Adrenal gland (tissue), 12 donors: ENCODE data around the gene SPDYE2B. TPM values are rescaled to one million over a fixed set of nuclear protein-coding genes. Genes with fewer than 3 reads are reported as not detected.
"Not testable (repeated sequence)": the region's sequence is repeated elsewhere in the genome, so short reads cannot be mapped to it uniquely, and the experiment has no call there.

Experiments used
- DNase-seq, 7 donors: peaks; one replicate each; pipeline ENCODE4 v3.0.0-alpha.2; 2019 to 2020
- H3K27ac ChIP-seq, 5 donors: fragments of 200-600 bp; sonication (generic) in 4 of 5; 1 replicate in 3 of 5; 2 replicates in 2 of 5; pipeline versions ENCODE4 v1.5.1 to v1.8.0; 2016 to 2020; ENCODE audit warnings: mild to moderate bottlenecking in 1 of 5
- H3K27me3 ChIP-seq: fragments of 200-600 bp; 2 replicates; pipeline ENCODE4 v1.8.0; 2021
- H3K36me3 ChIP-seq, 2 donors: fragments of 200-600 bp; replicated peaks in 1 of 2; 1 replicate in 1 of 2; 2 replicates in 1 of 2; pipeline versions ENCODE4 v1.5.1 to v1.8.0; 2018 to 2022
- H3K4me1 ChIP-seq, 2 donors: fragments of 200-600 bp; replicated peaks in 1 of 2; 1 replicate in 1 of 2; 2 replicates in 1 of 2; pipeline versions ENCODE4 v1.5.1 to v1.8.0; 2018 to 2021
- H3K4me3 ChIP-seq, 4 donors: fragments of 200-600 bp; sonication (generic) in 3 of 4; one replicate each; pipeline ENCODE4 v1.5.1; 2016 to 2018
- H3K9me3 ChIP-seq, 3 donors: fragments of 200-600 bp; sonication (generic) in 1 of 3; replicated peaks in 1 of 3; 1 replicate in 2 of 3; 2 replicates in 1 of 3; pipeline versions ENCODE4 v1.5.1 to v1.8.0; 2016 to 2021
- WGBS, 4 donors: extraction: QIAGEN DNeasy Blood & Tissue Kit in 2 of 4; methylation state at CpG; one replicate each; pipeline versions ENCODE4 v1.1.5 to v1.1.7; 2013 to 2017; 5-methylcytosine and 5-hydroxymethylcytosine counted together
- intact Hi-C, 2 donors: fragments of 100-400 bp; cut with DNase I; formaldehyde crosslinking; loops; one replicate each; pipeline versions ENCODE4 v1.14.1 to v1.15.0; 2022 to 2023
- polyA plus RNA-seq, 3 donors: library from polyadenylated mRNA; stranded (reverse); fragments of 200-250 nt in 2 of 3; fragments of 350-450 nt in 1 of 3; fragmentation: Illumina TruSeq in 1 of 3; extraction: RNeasy Lipid Tissue Mini Kit (QIAGEN cat#74804) in 1 of 3; gene quantifications; one replicate each; pipeline ENCODE4 v1.2.3, GENCODE V29; 2013 to 2014
- total RNA-seq, 9 donors: library from RNA; depleted of rRNA in 4 of 9; stranded (reverse); fragments of >200 nt in 4 of 9; fragments of 120-200 nt in 1 of 9; fragmentation: NEBNext Ultra II Directional in 1 of 9; extraction: Animal tissue kit (Norgen Biotek cat#: 25700) in 1 of 9; gene quantifications; one replicate each; pipeline versions ENCODE4 v1.1.0 to v1.2.4, GENCODE V29; 2013 to 2023
- donor health status: healthy with polysubstance abuse.
- donor health status: Bipolar disorder and iron deficiency.
- donor health status: DM: yes; HTN: yes; CAD: no.
- donor health status: DM: no; HTN: no; CAD: no.
- donor health status: DM: no; HTN: no; CAD: no.
- donor health status: DM: yes; HTN: yes; CAD: no.

SPDYE2B gene
- total and polyA plus RNA-seq, 12 donors: not detected

- H3K36me3 ChIP-seq: not testable (repeated sequence)
These were observed 32.4 kb downstream of the SPDYE2B start for GRCh38 chr7:102682560-102682959.

GRCh38 chr7:102688299-102689036 is 38.3 kb downstream of the SPDYE2B start:
- H3K27ac ChIP-seq, H3K4me3 ChIP-seq, H3K36me3 ChIP-seq, intact Hi-C loops, H3K9me3 ChIP-seq, H3K4me1 ChIP-seq, DNase-seq, H3K27me3 ChIP-seq: not testable (repeated sequence)
- WGBS, 4 donors: no CpG with 5 or more reads among the region's 37 CpGs

More at GRCh38 chr7:102682560-102682959, 32.4 kb downstream of the SPDYE2B start:
- no CpG with 5 or more reads among the region's 5 CpGs for WGBS, 4 donors
- H3K4me3 ChIP-seq, DNase-seq, intact Hi-C loops, H3K27me3 ChIP-seq, H3K9me3 ChIP-seq, H3K27ac ChIP-seq, H3K4me1 ChIP-seq: not testable (repeated sequence)

GRCh38 chr7:102689436-102690282 is 39.5 kb downstream of the SPDYE2B start:
- H3K4me3 ChIP-seq, H3K27me3 ChIP-seq, H3K9me3 ChIP-seq, H3K4me1 ChIP-seq, intact Hi-C loops, H3K36me3 ChIP-seq, DNase-seq, H3K27ac ChIP-seq: not testable (repeated sequence)
- 60 to 61% methylated on average over 8 to 19 of the region's 74 CpGs; no CpG with 5 or more reads in 2 of the 4 donors for WGBS, 4 donors

- 86 to 91% methylated on average over 4 of the region's 6 CpGs; no CpG with 5 or more reads in 2 of the 4 donors for WGBS, 4 donors
- peak in 1 of 7 donors; percentile 24 for DNase-seq
- H3K36me3 ChIP-seq, intact Hi-C loops, H3K4me3 ChIP-seq, H3K27ac ChIP-seq, H3K27me3 ChIP-seq, H3K4me1 ChIP-seq, H3K9me3 ChIP-seq: not testable (repeated sequence)
These were observed 40.5 kb downstream of the SPDYE2B start for GRCh38 chr7:102690602-102691001.

GRCh38 chr7:102694008-102694407 is 43.9 kb downstream of the SPDYE2B start:
- WGBS, 4 donors: 66 to 81% (median 70%) methylated on average over 2 of the region's 2 CpGs
- intact Hi-C loops, H3K4me1 ChIP-seq, H3K4me3 ChIP-seq, H3K27me3 ChIP-seq, DNase-seq, H3K27ac ChIP-seq, H3K9me3 ChIP-seq, H3K36me3 ChIP-seq: not testable (repeated sequence)

GRCh38 chr7:102695033-102695552 is 45.0 kb downstream of the SPDYE2B start:
- H3K36me3 ChIP-seq, H3K27ac ChIP-seq, H3K4me1 ChIP-seq, intact Hi-C loops, DNase-seq, H3K4me3 ChIP-seq, H3K9me3 ChIP-seq, H3K27me3 ChIP-seq: not testable (repeated sequence)
- WGBS, 4 donors: 25 to 71% (median 49%) methylated on average over 1 to 3 of the region's 3 CpGs

- H3K9me3 ChIP-seq, intact Hi-C loops, H3K4me1 ChIP-seq, H3K4me3 ChIP-seq, H3K27me3 ChIP-seq, DNase-seq, H3K27ac ChIP-seq, H3K36me3 ChIP-seq: not testable (repeated sequence)
- WGBS, 4 donors: 27 to 83% (median 59%) methylated on average over 1 to 2 of the region's 2 CpGs
These were observed 45.9 kb downstream of the SPDYE2B start for GRCh38 chr7:102696009-102696408.

- intact Hi-C loops, DNase-seq, H3K36me3 ChIP-seq, H3K4me1 ChIP-seq, H3K9me3 ChIP-seq, H3K27me3 ChIP-seq, H3K4me3 ChIP-seq, H3K27ac ChIP-seq: not testable (repeated sequence)
- 79 to 85% (median 82%) methylated on average over 4 to 5 of the region's 5 CpGs for WGBS, 4 donors
These were observed 47.8 kb downstream of the SPDYE2B start for GRCh38 chr7:102697642-102698512.

- H3K9me3 ChIP-seq, H3K4me3 ChIP-seq, H3K27me3 ChIP-seq, H3K4me1 ChIP-seq, H3K27ac ChIP-seq, intact Hi-C loops, DNase-seq, H3K36me3 ChIP-seq: not testable (repeated sequence)
- WGBS, 4 donors: 68 to 74% (median 71%) methylated on average over 9 of the region's 9 CpGs
These were observed 49.0 kb downstream of the SPDYE2B start for GRCh38 chr7:102698962-102699750.
